Measurements from ENCODE around the gene PIBF1. TPM values are rescaled to one million over a fixed set of nuclear protein-coding genes. Genes with fewer than 3 reads are reported as not detected.
"Not testable (repeated sequence)": the region's sequence is repeated elsewhere in the genome, so short reads cannot be mapped to it uniquely, and the experiment has no call there.

Gene PIBF1
- total RNA-seq, 3 donors from 2014 or later = 18.5 to 24.6 (median 20.4) TPM

- DNase-seq (peak in 1 of 3 donors; percentile 18), ATAC-seq (peak; percentile 63)
- intact Hi-C loops (cut with DNase I, micrococcal nuclease) = no loop called here
- no peaks in the 10 kb centered on the region for H3K9me3 ChIP-seq
- H3K4me3 ChIP-seq = no peak overlapping the region
- no peaks in the 10 kb centered on the region for H3K36me3 ChIP-seq (ENCODE audit: low read depth)
- H3K4me1 ChIP-seq (ENCODE audit: low read depth) = no peaks in the 10 kb centered on the region
- TF ChIP-seq, protein P1, sequence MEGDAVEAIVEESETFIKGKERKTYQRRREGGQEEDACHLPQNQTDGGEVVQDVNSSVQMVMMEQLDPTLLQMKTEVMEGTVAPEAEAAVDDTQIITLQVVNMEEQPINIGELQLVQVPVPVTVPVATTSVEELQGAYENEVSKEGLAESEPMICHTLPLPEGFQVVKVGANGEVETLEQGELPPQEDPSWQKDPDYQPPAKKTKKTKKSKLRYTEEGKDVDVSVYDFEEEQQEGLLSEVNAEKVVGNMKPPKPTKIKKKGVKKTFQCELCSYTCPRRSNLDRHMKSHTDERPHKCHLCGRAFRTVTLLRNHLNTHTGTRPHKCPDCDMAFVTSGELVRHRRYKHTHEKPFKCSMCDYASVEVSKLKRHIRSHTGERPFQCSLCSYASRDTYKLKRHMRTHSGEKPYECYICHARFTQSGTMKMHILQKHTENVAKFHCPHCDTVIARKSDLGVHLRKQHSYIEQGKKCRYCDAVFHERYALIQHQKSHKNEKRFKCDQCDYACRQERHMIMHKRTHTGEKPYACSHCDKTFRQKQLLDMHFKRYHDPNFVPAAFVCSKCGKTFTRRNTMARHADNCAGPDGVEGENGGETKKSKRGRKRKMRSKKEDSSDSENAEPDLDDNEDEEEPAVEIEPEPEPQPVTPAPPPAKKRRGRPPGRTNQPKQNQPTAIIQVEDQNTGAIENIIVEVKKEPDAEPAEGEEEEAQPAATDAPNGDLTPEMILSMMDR (IDR thresholded peaks at IDR 0.05) = no peak
Observed at GRCh38 chr13:72911981-72912380, 130.0 kb downstream of the PIBF1 start.

GRCh38 chr13:72920097-72920496 is 138.2 kb downstream of the PIBF1 start:
- Histone ChIP-seq H3K4me3 (no peak overlapping the region), H3K9me3 (no peaks in the 10 kb centered on the region), H3K36me3 (ENCODE audit: low read depth) (no peaks in the 10 kb centered on the region), H3K4me1 (ENCODE audit: low read depth) (no peaks in the 10 kb centered on the region)
- DNase-seq (no peak), ATAC-seq (no peak)
- intact Hi-C loops (cut with DNase I, micrococcal nuclease) = no loop called here
- TF ChIP-seq, protein P1 (IDR thresholded peaks at IDR 0.05) = no peak

DNA sequence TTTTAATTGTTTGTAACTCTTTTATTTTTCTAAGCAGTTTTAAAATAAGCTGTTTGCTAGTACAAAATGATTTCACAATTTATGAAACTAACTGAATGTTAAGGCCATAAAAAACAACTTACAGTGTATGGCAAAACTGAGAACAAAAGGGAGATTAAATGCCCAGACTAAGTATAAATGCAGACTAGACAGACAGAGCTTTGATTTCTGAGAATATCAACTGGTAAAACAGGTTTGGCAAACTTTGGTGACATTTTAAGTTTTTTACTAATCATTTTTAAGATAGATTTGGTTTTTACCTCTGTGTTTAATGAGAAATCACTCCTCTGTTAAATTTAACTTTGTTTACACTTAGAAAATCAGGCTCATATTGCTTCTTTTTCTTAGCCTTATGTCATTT is 149.4 kb downstream of the PIBF1 start:
- TF ChIP-seq, protein P1 (IDR thresholded peaks at IDR 0.05) = no peak
- no peak for DNase-seq

GRCh38 chr13:72932250-72932649 is 150.3 kb downstream of the PIBF1 start:
- DNase-seq (no peak), ATAC-seq (no peak)
- TF ChIP-seq, protein P1 (IDR thresholded peaks at IDR 0.05) = no peak
- H3K36me3 ChIP-seq (ENCODE audit: low read depth) = no peaks in the 10 kb centered on the region
- intact Hi-C loops (cut with DNase I, micrococcal nuclease) = no loop called here
- no peaks in the 10 kb centered on the region for H3K9me3 ChIP-seq
- no peaks in the 10 kb centered on the region for H3K4me1 ChIP-seq (ENCODE audit: low read depth)
- no peak overlapping the region for H3K4me3 ChIP-seq

More for the DNA sequence above, 149.4 kb downstream of the PIBF1 start:
- H3K36me3 ChIP-seq (ENCODE audit: low read depth) = no peaks in the 10 kb centered on the region
- intact Hi-C loops (cut with DNase I, micrococcal nuclease) = no loop called here
- no peaks in the 10 kb centered on the region for H3K4me1 ChIP-seq (ENCODE audit: low read depth)
- H3K4me3 ChIP-seq = no peak overlapping the region
- ATAC-seq = no peak
- no peaks in the 10 kb centered on the region for H3K9me3 ChIP-seq

DNA sequence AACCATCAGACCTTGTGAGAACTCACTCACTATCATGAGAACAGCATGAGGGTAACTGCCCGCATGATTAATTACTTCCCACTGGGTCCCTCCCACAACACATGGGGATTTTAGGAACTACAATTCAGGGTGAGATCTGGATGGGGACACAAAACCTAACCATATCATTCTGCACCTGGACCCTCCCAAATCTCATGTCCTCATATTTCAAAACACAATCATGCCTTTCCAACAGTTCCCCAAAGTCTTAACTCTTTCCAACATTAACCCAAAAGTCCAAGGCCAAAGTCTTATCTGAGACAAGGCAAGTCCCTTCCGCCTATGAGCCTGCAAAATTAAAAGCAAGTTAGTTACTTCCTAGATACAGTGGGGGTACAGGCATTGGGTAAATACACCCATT is 164.3 kb downstream of the PIBF1 start:
- ATAC-seq; H3K36me3 ChIP-seq (ENCODE audit: low read depth); H3K9me3 ChIP-seq; DNase-seq; H3K4me3 ChIP-seq; H3K4me1 ChIP-seq (ENCODE audit: low read depth); intact Hi-C loops (cut with DNase I, micrococcal nuclease): not testable (repeated sequence)

GRCh38 chr13:72952529-72953141 is 170.7 kb downstream of the PIBF1 start:
- Histone ChIP-seq H3K36me3 (ENCODE audit: low read depth) (no peaks in the 10 kb centered on the region), H3K9me3 (peaks cover 4% of the 10 kb centered on the region), H3K4me3 (no peak overlapping the region), H3K4me1 (ENCODE audit: low read depth) (peaks cover 9% of the 10 kb centered on the region)
- intact Hi-C loops (cut with DNase I, micrococcal nuclease) = no loop called here
- TF ChIP-seq, protein P1 (IDR thresholded peaks at IDR 0.05) = no peak
- ATAC-seq (peak; percentile 72), DNase-seq (peak in 1 of 3 donors; percentile 21)
